ENCODE results near the gene GGA3. TPM values are rescaled to one million over a fixed set of nuclear protein-coding genes. Genes with fewer than 3 reads are reported as not detected.

GGA3 gene
- total RNA-seq, 1 experiment from 2014 or later: 37.5 TPM

- no peak for DNase-seq
- ChIA-PET CTCF (no interaction called here), POLR2A (ENCODE audit: unreplicated experiment) (interaction anchor here (0.7 kb wide), 1 partner anchor 18 kb away, joined by 3 read pairs; no protein-coding TSS in a partner anchor)
- Histone ChIP-seq H3K4me1 (replicated peaks; ENCODE audit: insufficient read depth) (no peaks in the 10 kb centered on the region), H3K27me3 (ENCODE audit: insufficient read depth, low read depth) (no peaks in the 10 kb centered on the region), H3K4me2 (no peak overlapping the region), H4K20me1 (ENCODE audit: insufficient read depth) (no peaks in the 10 kb centered on the region), H3F3A (ENCODE audit: insufficient read depth, low read depth) (peaks cover 34% of the 10 kb centered on the region; the same call in 1 of the 2 replicates), H3K27ac (no peak overlapping the region), H3K36me3 (ENCODE audit: low read depth) (0 out of 2 replicates have a peak, but pooled peaks cover 23% of the 10 kb centered on the region), H3K4me3 (no peak overlapping the region), H3K79me2 (ENCODE audit: low read depth) (no peaks in the 10 kb centered on the region), H2AFZ (no peak overlapping the region), H3K9me2 (ENCODE audit: insufficient read depth) (no peaks in the 10 kb centered on the region), H3K9me3 (ENCODE audit: insufficient read depth, low read depth) (no peaks in the 10 kb centered on the region)
- intact Hi-C loops (cut with micrococcal nuclease; ENCODE audit: unreplicated experiment): no loop called here
- no peak for TF ChIP-seq CTCF (conservative IDR thresholded peaks at IDR 0.05)
- no peak for TF ChIP-seq EZH2 (IDR thresholded peaks at IDR 0.05; ENCODE audit: low read depth)
- BruUV-seq (replicated peaks): no TSS peak
These were observed 29.5 kb downstream of the GGA3 start for GRCh38 chr17:75231741-75232464.

GRCh38 chr17:75231071-75231470 is 30.3 kb downstream of the GGA3 start:
- Histone ChIP-seq H2AFZ (no peak overlapping the region), H3F3A (ENCODE audit: insufficient read depth, low read depth) (peaks cover 26% of the 10 kb centered on the region; the same call in 1 of the 2 replicates), H3K27ac (no peak overlapping the region), H3K4me2 (no peak overlapping the region), H3K27me3 (ENCODE audit: insufficient read depth, low read depth) (no peaks in the 10 kb centered on the region), H3K9me2 (ENCODE audit: insufficient read depth) (no peaks in the 10 kb centered on the region), H3K79me2 (ENCODE audit: low read depth) (no peaks in the 10 kb centered on the region), H3K9me3 (ENCODE audit: insufficient read depth, low read depth) (no peaks in the 10 kb centered on the region), H4K20me1 (ENCODE audit: insufficient read depth) (0 out of 2 replicates have a peak, but pooled peaks cover 7% of the 10 kb centered on the region), H3K36me3 (ENCODE audit: low read depth) (0 out of 2 replicates have a peak, but pooled peaks cover 23% of the 10 kb centered on the region), H3K4me3 (no peak overlapping the region), H3K4me1 (replicated peaks; ENCODE audit: insufficient read depth) (no peaks in the 10 kb centered on the region)
- no peak for DNase-seq
- no peak for TF ChIP-seq CTCF (conservative IDR thresholded peaks at IDR 0.05)
- TF ChIP-seq EZH2 (IDR thresholded peaks at IDR 0.05; ENCODE audit: low read depth): no peak
- BruUV-seq (replicated peaks): no TSS peak
- intact Hi-C loops (cut with micrococcal nuclease; ENCODE audit: unreplicated experiment): no loop called here
- CTCF ChIA-PET: no interaction called here
- POLR2A ChIA-PET (ENCODE audit: unreplicated experiment): interaction anchor here (0.6 kb wide), 1 partner anchor 50 kb away, joined by 4 read pairs; no protein-coding TSS in a partner anchor

DNA sequence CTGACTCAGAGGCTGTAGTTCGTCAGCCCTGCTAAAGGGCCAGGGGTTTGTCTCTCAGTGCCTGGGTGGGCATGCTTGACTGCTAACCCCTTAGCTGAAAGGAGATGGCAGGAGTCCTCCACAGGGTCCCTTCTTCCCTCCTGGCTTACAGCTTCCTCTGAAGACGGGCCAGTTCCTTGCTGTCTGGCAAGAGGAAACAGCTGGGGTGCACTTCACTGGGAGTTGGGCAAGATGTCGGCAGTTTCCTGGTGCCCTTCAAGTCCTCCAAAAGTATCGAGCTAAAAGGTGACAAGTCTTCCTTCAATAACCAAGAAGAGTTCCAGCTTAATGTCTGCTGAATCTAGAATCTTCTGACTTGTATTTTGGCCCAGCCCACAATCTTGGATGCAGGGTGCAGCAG is 32.6 kb downstream of the GGA3 start:
- DNase-seq: no peak
- H3K79me2 ChIP-seq (ENCODE audit: low read depth): no peaks in the 10 kb centered on the region
- H3K4me1 ChIP-seq (replicated peaks; ENCODE audit: insufficient read depth): no peaks in the 10 kb centered on the region
- ChIA-PET CTCF (interaction anchor here (0.6 kb wide), 1 partner anchor 88 kb away, joined by 4 read pairs; no protein-coding TSS in a partner anchor), POLR2A (ENCODE audit: unreplicated experiment) (interaction anchor here (0.6 kb wide), 1 partner anchor 40 kb away, joined by 18 read pairs; no protein-coding TSS in a partner anchor)
- H3K4me3 ChIP-seq: no peak overlapping the region
- H4K20me1 ChIP-seq (ENCODE audit: insufficient read depth): 0 out of 2 replicates have a peak, but pooled peaks cover 7% of the 10 kb centered on the region
- H3K9me2 ChIP-seq (ENCODE audit: insufficient read depth): no peaks in the 10 kb centered on the region
- BruUV-seq (replicated peaks): no TSS peak
- H3K9me3 ChIP-seq (ENCODE audit: insufficient read depth, low read depth): no peaks in the 10 kb centered on the region
- TF ChIP-seq CTCF (conservative IDR thresholded peaks at IDR 0.05) (no peak), EZH2 (IDR thresholded peaks at IDR 0.05; ENCODE audit: low read depth) (no peak)
- H3K36me3 ChIP-seq (ENCODE audit: low read depth): peaks cover 19% of the 10 kb centered on the region; the same call in 1 of the 2 replicates
- H3K27me3 ChIP-seq (ENCODE audit: insufficient read depth, low read depth): no peaks in the 10 kb centered on the region
- no peak overlapping the region for H3K4me2 ChIP-seq
- H2AFZ ChIP-seq: no peak overlapping the region
- H3F3A ChIP-seq (ENCODE audit: insufficient read depth, low read depth): 0 out of 2 replicates have a peak, but pooled peaks cover 4% of the 10 kb centered on the region
- intact Hi-C loops (cut with micrococcal nuclease; ENCODE audit: unreplicated experiment): no loop called here
- no peak overlapping the region for H3K27ac ChIP-seq
